GM12878 (cell line): ENCODE results near the gene OR6B1. TPM values are rescaled to one million over a fixed set of nuclear protein-coding genes. Genes with fewer than 3 reads are reported as not detected.

Experiments
- ATAC-seq: fragments of 200-7000 bp; cut with Tn5 transposase; 3 replicates; pipeline ENCODE4 v1.9.1; 2020; ENCODE audit warnings: mild to moderate bottlenecking, moderate library complexity
- BruUV-seq: library from RNA; stranded (reverse); fragments of 400-500 nt; replicated peaks from 2 replicates; lab custom pipeline; 2021; lab: Mats Ljungman, UMichigan
- CTCF ChIA-PET: fragments of 300-600 bp; sonication (Branson Sonifier 250); formaldehyde crosslinking; extraction: SDS; loops from one replicate; lab custom pipeline; 2021; ENCODE audit warnings: inconsistent platforms; lab: Yijun Ruan, JAX
- POLR2A ChIA-PET: fragments of 350-600 bp; formaldehyde crosslinking; extraction: SDS; loops from one replicate; lab custom pipeline; 2021; ENCODE audit warnings: inconsistent platforms; lab: Charles Lee
- RAD21 ChIA-PET: fragments of 300-600 bp; sonication (Branson Sonifier 250); formaldehyde crosslinking; loops from one replicate; lab custom pipeline; 2023; ENCODE audit warnings: antibody characterized with exemption; ENCODE audit not compliant: unreplicated experiment; lab: Charles Lee
- SMC1A ChIA-PET: fragments of 300-600 bp; sonication (Branson Sonifier 250); formaldehyde crosslinking; loops from one replicate; lab custom pipeline; 2023; ENCODE audit not compliant: unreplicated experiment, uncharacterized antibody; lab: Charles Lee
- DNase-seq: peaks from one replicate; pipeline ENCODE4 v3.0.0-alpha.2; 2011; ENCODE audit warnings: low read depth, low spot score
- FAIRE-seq: peaks from 3 replicates; lab custom pipeline; 2011; peaks lifted over from hg19 to GRCh38; lab: Jason Lieb, UNC
- H2AFZ ChIP-seq: 2 replicates; pipeline ENCODE4 v1.6.0; 2011; ENCODE audit warnings: low read depth, low read length, control low read depth; ENCODE audit not compliant: control insufficient read depth
- H3K27ac ChIP-seq: 2 replicates; pipeline ENCODE4 v1.5.1; 2011; ENCODE audit warnings: control low read depth; ENCODE audit not compliant: control insufficient read depth, insufficient read depth
- H3K27me3 ChIP-seq, 2 experiments: replicated peaks in 1 of 2; 2 replicates each; pipeline versions ENCODE4 v1.6.0 to v1.6.1; 2011; ENCODE audit warnings: low read length in 1 of 2; ENCODE audit not compliant: control insufficient read depth in 2 of 2, insufficient read depth in 2 of 2
- H3K36me3 ChIP-seq, 2 experiments: 2 replicates each; pipeline ENCODE4 v1.5.1; 2011; ENCODE audit warnings: low read length in 1 of 2; ENCODE audit not compliant: control insufficient read depth in 2 of 2, insufficient read depth in 2 of 2
- H3K4me1 ChIP-seq: 2 replicates; pipeline ENCODE4 v1.6.1; 2011; ENCODE audit warnings: mild to moderate bottlenecking, low read length, moderate library complexity, mixed read lengths; ENCODE audit not compliant: control insufficient read depth, insufficient read depth
- H3K4me2 ChIP-seq: 2 replicates; pipeline ENCODE4 v1.6.0; 2011; ENCODE audit warnings: control low read depth; ENCODE audit not compliant: control insufficient read depth, insufficient read depth
- H3K4me3 ChIP-seq: fragments of 200-600 bp; sonication (generic); 2 replicates; pipeline ENCODE4 v1.5.1; 2016
- H3K79me2 ChIP-seq: 2 replicates; pipeline ENCODE4 v1.6.0; 2011; ENCODE audit warnings: low read length; ENCODE audit not compliant: control insufficient read depth, insufficient read depth
- H3K9ac ChIP-seq: 2 replicates; pipeline ENCODE4 v1.8.0; 2011; ENCODE audit warnings: low read length, control low read depth, mixed read lengths; ENCODE audit not compliant: control insufficient read depth, insufficient read depth
- H3K9me3 ChIP-seq: replicated peaks from 3 replicates; pipeline ENCODE4 v1.5.1; 2011; ENCODE audit warnings: mild to moderate bottlenecking, low read length; ENCODE audit not compliant: control insufficient read depth, insufficient read depth
- H4K20me1 ChIP-seq: 2 replicates; pipeline ENCODE4 v1.6.0; 2011; ENCODE audit not compliant: control insufficient read depth, insufficient read depth
- ATF2 ChIP-seq: IDR thresholded peaks from 2 replicates; pipeline ENCODE4 v1.6.1; 2012; ENCODE audit warnings: low read length, inconsistent platforms
- CREB1 ChIP-seq: IDR thresholded peaks from 2 replicates; pipeline ENCODE4 v1.6.1; 2012; ENCODE audit warnings: low read depth, mild to moderate bottlenecking, inconsistent platforms
- DPF2 ChIP-seq: fragments of 450-650 bp; IDR thresholded peaks from 2 replicates; pipeline ENCODE4 v1.6.1; 2017; ENCODE audit warnings: mild to moderate bottlenecking
- E4F1 ChIP-seq: fragments of 450-650 bp; IDR thresholded peaks from 2 replicates; pipeline ENCODE4 v1.6.1; 2018; ENCODE audit warnings: borderline replicate concordance, mild to moderate bottlenecking; ENCODE audit not compliant: partially characterized antibody
- EGR1 ChIP-seq, 2 experiments: IDR thresholded peaks; 1 replicate in 1 of 2; 2 replicates in 1 of 2; pipeline ENCODE4 v1.6.1; 2011 to 2012; ENCODE audit warnings: low read depth in 2 of 2, low read length in 2 of 2, borderline replicate concordance in 1 of 2, mild to moderate bottlenecking in 1 of 2, moderate library complexity in 1 of 2
- FOS ChIP-seq: IDR thresholded peaks from 3 replicates; pipeline ENCODE4 v1.6.1; 2011; ENCODE audit warnings: borderline replicate concordance; ENCODE audit not compliant: insufficient read length; ENCODE audit errors: extremely low read depth
- MTA2 ChIP-seq: fragments of 450-650 bp; IDR thresholded peaks from 2 replicates; pipeline ENCODE4 v1.6.1; 2016; ENCODE audit warnings: low read depth, mild to moderate bottlenecking, moderate library complexity
- MTA3 ChIP-seq: IDR thresholded peaks from 2 replicates; pipeline ENCODE4 v1.6.1; 2012; ENCODE audit warnings: low read length, inconsistent platforms, borderline replicate concordance
- POLR2AphosphoS5 ChIP-seq: IDR thresholded peaks from 2 replicates; pipeline ENCODE4 v1.6.1; 2011; ENCODE audit warnings: mild to moderate bottlenecking, low read length, inconsistent platforms
- STAT1 ChIP-seq: fragments of 450-650 bp; conservative IDR thresholded peaks from 2 replicates; pipeline ENCODE4 v1.6.1; 2014; ENCODE audit warnings: antibody characterized with exemption, mild to moderate bottlenecking
- WGBS: methylation state at CpG from one replicate; pipeline ENCODE4 v1.1.6; 2016; ENCODE audit warnings: low lambda C conversion rate; ENCODE audit not compliant: insufficient replicate concordance, insufficient coverage; ENCODE audit errors: missing lambda C conversion rate; 5-methylcytosine and 5-hydroxymethylcytosine counted together
- in situ Hi-C: fragments of 300-500 bp; cut with MboI; formaldehyde crosslinking; loops from 9 replicates; pipeline ENCODE4 v1.14.3; 2018; ENCODE audit warnings: mixed read lengths
- intact Hi-C: fragments of 100-400 bp; cut with micrococcal nuclease; formaldehyde crosslinking; loops from one replicate; pipeline ENCODE4 v1.14.2; 2022; ENCODE audit not compliant: unreplicated experiment
- polyA plus RNA-seq, 11 experiments: library from polyadenylated mRNA; depleted of rRNA in 4 of 11; unstranded in 6 of 11; stranded (reverse) in 5 of 11; fragments of >200 nt; fragmentation: Nextera tagmentation in 4 of 11; fragmentation: Illumina TruSeq in 1 of 11; extraction: Ambion mirVana in 4 of 11; extraction: Trizol in 1 of 11; gene quantifications; 1 replicate in 1 of 11; 2 replicates in 10 of 11; pipeline versions ENCODE4 v1.2.1 to v1.2.3, GENCODE V29; 2011 to 2016; ENCODE audit warnings: inconsistent platforms in 2 of 11, missing spikeins in 2 of 11, low read depth in 1 of 11
- total RNA-seq, 4 experiments: library from RNA; depleted of rRNA in 3 of 4; stranded (reverse); fragments of >200 nt in 3 of 4; fragmentation: Illumina TruSeq in 1 of 4; extraction: Trizol in 1 of 4; gene quantifications; 2 replicates each; pipeline versions ENCODE4 v1.2.1 to v1.2.3, GENCODE V29; 2013 to 2021

Gene OR6B1
- total and polyA plus RNA-seq, 10 of the 15 experiments (the other 5 are each of a cell fraction or from before 2014, with no cell fraction given): not detected

- intact Hi-C loops (no loop called here), in situ Hi-C loops (no loop called here)
- 18% methylated on average over 3 of the region's 3 CpGs for WGBS
- Histone ChIP-seq H2AFZ (no peak overlapping the region), H3K4me1 (no peaks in the 10 kb centered on the region), H3K36me3 (no peaks in the 10 kb centered on the region), H3K4me2 (no peak overlapping the region), H4K20me1 (no peaks in the 10 kb centered on the region), H3K27me3 (no peaks in the 10 kb centered on the region), H3K9ac (no peak overlapping the region), H3K9me3 (no peaks in the 10 kb centered on the region), H3K79me2 (no peaks in the 10 kb centered on the region), H3K27ac (no peak overlapping the region), H3K4me3 (no peak overlapping the region)
- FAIRE-seq (no peak), ATAC-seq (no peak), DNase-seq (no peak)
- TF ChIP-seq FOS (no peak), CREB1 (no peak), MTA2 (no peak), ATF2 (no peak), MTA3 (no peak), EGR1 (IDR thresholded peaks at IDR 0.05; ENCODE audit: borderline replicate concordance in 1 of 2, low read depth in 2 of 2, low read length in 2 of 2) (no peak), STAT1 (no peak), E4F1 (no peak), POLR2AphosphoS5 (no peak), DPF2 (no peak)
- ChIA-PET SMC1A (no interaction called here), POLR2A (no interaction called here), RAD21 (no interaction called here), CTCF (no interaction called here)
- no TSS peak for BruUV-seq
Measured at GRCh38 chr7:144001543-144001942, 1.4 kb downstream of the OR6B1 start.
